Amniotic epithelial cell (primary cell): ENCODE results near the gene HEMGN.

Source experiments
- DNase-seq: peaks from one replicate; pipeline ENCODE4 v3.0.0-alpha.2; 2010; ENCODE audit warnings: low read depth

The HEMGN gene

DNA sequence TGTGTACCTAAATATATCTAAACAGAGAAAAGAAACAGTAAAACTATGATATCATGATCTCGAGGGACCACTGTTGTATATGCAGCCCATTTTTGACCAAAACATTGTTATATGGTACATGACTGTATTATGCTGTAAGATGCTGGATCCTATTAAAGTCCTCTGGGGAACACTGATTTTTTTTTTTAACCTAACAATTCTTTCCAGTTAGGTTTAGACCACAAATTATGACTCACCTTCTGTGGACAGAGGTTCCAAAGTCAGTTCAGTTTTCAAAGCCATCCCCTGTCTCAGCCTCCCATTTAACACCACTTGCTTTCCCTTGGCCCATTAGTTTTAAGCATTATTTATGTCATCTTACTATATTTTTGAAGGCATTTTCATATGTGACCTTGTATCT, 42.8 kb downstream of the HEMGN start:
- DNase-seq: no peak

GRCh38 chr9:97892421-97892820, 45.6 kb downstream of the HEMGN start:
- DNase-seq: no peak

GRCh38 chr9:97891736-97892135, 46.2 kb downstream of the HEMGN start:
- DNase-seq: no peak

DNA sequence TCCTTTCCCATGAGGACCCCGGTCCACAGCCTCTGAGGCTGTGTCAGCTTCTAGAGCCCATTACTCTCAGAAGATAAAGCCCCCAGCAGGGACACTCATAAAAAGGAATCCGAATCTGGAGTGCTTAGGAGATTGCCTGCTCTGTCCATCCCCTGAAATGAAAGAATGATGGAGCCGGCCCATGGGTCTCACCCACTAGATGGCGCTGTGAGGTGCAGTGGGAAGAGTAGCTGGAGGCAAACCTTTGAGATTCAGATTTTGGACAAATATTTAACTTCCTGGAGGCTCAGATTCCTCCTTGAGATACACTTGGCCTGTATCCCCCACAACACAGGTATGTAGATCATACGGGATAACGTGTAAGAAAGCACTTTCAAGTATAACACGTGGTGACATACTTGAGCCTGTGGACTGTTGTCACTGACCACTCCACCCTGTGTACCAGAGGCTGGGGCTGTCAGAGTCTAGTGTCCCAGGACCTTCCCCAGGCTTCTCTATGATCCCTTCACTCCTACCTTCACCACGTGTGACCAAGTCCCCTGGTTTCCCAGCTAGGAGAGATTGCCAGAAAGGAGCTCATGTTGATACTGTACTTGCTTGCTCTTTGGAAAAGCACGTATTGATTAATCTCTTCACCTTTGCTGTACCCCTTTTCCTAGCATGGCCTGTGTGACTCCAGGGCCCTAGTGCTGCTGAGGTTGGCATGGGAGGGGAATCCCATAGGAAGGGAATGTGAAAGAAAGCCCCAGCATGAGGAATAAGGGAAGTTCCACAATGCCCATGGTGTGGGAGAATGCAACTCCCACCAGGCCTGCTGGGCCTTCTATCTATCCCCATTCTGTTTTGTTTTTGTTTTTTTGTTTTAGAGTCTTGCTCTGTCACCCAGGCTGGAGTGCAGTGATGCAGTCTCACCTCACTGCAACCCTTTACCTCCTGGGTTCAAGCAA, 47.8 kb downstream of the HEMGN start:
- DNase-seq: no peak

GRCh38 chr9:97880336-97880735, 57.6 kb downstream of the HEMGN start:
- no peak for DNase-seq
